ENCODE measurements around the gene SF3B5. TPM values are rescaled to one million over a fixed set of nuclear protein-coding genes. Genes with fewer than 3 reads are reported as not detected.
A peak's percentile ranks its signal among the peaks of the same experiment; 100 is the strongest.

The SF3B5 gene
- total and polyA plus RNA-seq, 9 of the 15 experiments (the other 6 are each of a cell fraction or from before 2014, with no cell fraction given): 238 to 1,211 (median 407) TPM

- TF ChIP-seq ESRRA (IDR thresholded peaks at IDR 0.05; ENCODE audit: borderline replicate concordance, low read depth) (peak; percentile 62; the same call in 1 of the 2 replicates), DEAF1 (CRISPR knock-in tag; IDR thresholded peaks at IDR 0.05) (no peak), CBX5 (IDR thresholded peaks at IDR 0.05; ENCODE audit: borderline replicate concordance, low read depth) (no peak), MBD1 (CRISPR knock-in tag; IDR thresholded peaks at IDR 0.05) (no peak), ASH1L (IDR thresholded peaks at IDR 0.05; ENCODE audit: borderline replicate concordance, low read depth, partially characterized antibody) (no peak), CHAMP1 (IDR thresholded peaks at IDR 0.05) (no peak), TCF7L2 (IDR thresholded peaks at IDR 0.05; ENCODE audit: low read depth, low read length) (no peak), RAD21 (CRISPR knock-in tag; conservative IDR thresholded peaks at IDR 0.05 in 1 of 2, IDR thresholded peaks at IDR 0.05 in 1 of 2) (peak; percentile 20 to 46; a peak in 3 of 4 replicates), HDAC2 (IDR thresholded peaks at IDR 0.05) (no peak; the same call in 1 of the 2 replicates), NR1H2 (CRISPR knock-in tag; IDR thresholded peaks at IDR 0.05) (no peak), HES1 (IDR thresholded peaks at IDR 0.05; ENCODE audit: low read depth) (no peak), ZFP1 (CRISPR knock-in tag; IDR thresholded peaks at IDR 0.05) (no peak), ZNF277 (CRISPR knock-in tag; IDR thresholded peaks at IDR 0.05; ENCODE audit: borderline replicate concordance) (no peak), ZBTB33 (CRISPR knock-in tag; IDR thresholded peaks at IDR 0.05) (peak; percentile 67), USF1 (CRISPR knock-in tag; IDR thresholded peaks at IDR 0.05) (no peak; the same call in 1 of the 2 replicates), SOX6 (IDR thresholded peaks at IDR 0.05) (peak; percentile 32; the same call in 1 of the 2 replicates)
These were observed 31.5 kb downstream of the SF3B5 start (continued) for GRCh38 chr6:144063744-144064401.
